SK-N-SH (cell line): ENCODE results near the gene ZNF700.
"Not testable (repeated sequence)": the region's sequence is repeated elsewhere in the genome, so short reads cannot be mapped to it uniquely, and the experiment has no call there.

Experiments used
- CHD2 ChIP-seq: fragments of 150-350 bp; IDR thresholded peaks from 2 replicates; pipeline ENCODE4 v1.6.1; 2018; ENCODE audit warnings: low read length; ENCODE audit not compliant: partially characterized antibody
- EP300 ChIP-seq, 2 experiments: IDR thresholded peaks; 2 replicates each; pipeline versions ENCODE4 v1.4.0 to v1.6.1; 2012; ENCODE audit warnings: borderline replicate concordance in 1 of 2, low read depth in 1 of 2, low read length in 1 of 2
- GATA2 ChIP-seq: sonication (generic); formaldehyde crosslinking; IDR thresholded peaks from 2 replicates; pipeline ENCODE4 v1.5.0; 2020; ENCODE audit warnings: mild to moderate bottlenecking, missing genetic modification reagents
- NFIC ChIP-seq: IDR thresholded peaks from 2 replicates; pipeline ENCODE4 v1.4.0; 2012; ENCODE audit warnings: borderline replicate concordance
- RAD21 ChIP-seq: IDR thresholded peaks from 2 replicates; pipeline ENCODE4 v1.6.1; 2012; ENCODE audit warnings: mild to moderate bottlenecking, low read length
- SIN3A ChIP-seq: IDR thresholded peaks from 2 replicates; pipeline ENCODE4 v1.6.1; 2012; ENCODE audit warnings: low read depth, mild to moderate bottlenecking, low read length, moderate library complexity, borderline replicate concordance
- SMC3 ChIP-seq: IDR thresholded peaks from 2 replicates; pipeline ENCODE4 v1.6.1; 2012; ENCODE audit warnings: low read depth, low read length, improper control_type of control experiment
- TEAD4 ChIP-seq: IDR thresholded peaks from 2 replicates; pipeline ENCODE4 v1.4.0; 2012; ENCODE audit warnings: mild to moderate bottlenecking, borderline replicate concordance; ENCODE audit not compliant: insufficient read depth
- TF ChIP-seq, protein P1 (sequence below): fragments of 150-350 bp; IDR thresholded peaks from 2 replicates; pipeline ENCODE4 v1.6.1; 2016; ENCODE audit warnings: mild to moderate bottlenecking, low read depth, low read length
- TF ChIP-seq, protein P2 (sequence below): fragments of 200-600 bp; sonication (generic); IDR thresholded peaks from 2 replicates; pipeline ENCODE4 v1.6.1; 2017; ENCODE audit warnings: antibody characterized with exemption, mild to moderate bottlenecking, moderate library complexity
- TF ChIP-seq, protein P3 (sequence below): IDR thresholded peaks from 2 replicates; pipeline ENCODE4 v1.4.0; 2012; ENCODE audit warnings: low read depth

DNA sequence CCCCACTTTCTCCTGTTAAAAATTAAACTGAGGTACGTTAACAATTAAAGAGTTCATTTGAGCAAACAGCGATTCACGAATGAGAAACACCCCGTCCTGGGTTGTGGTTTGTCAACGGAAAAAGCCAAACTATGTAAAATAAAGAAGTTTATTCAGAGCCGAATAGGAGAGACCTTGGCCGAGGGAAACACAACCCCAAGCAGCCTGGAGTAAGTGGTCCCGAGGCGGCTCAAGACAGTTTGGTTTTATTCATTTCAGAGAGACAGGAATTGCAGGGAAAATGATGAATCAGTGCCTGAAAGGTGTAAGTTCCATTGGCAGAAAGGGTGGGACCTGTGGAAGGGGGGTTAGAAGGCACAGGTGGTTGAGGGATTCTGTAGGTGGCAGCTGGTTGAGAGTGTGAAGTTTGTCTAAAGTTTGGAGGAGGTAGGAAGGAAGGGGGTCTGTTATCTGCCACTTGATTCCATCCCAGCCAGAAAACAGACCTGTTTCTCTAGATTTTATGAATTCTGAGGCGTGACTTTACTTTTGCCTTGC lies 812 bp downstream of the ZNF700 start:
- TF ChIP-seq, protein P1, sequence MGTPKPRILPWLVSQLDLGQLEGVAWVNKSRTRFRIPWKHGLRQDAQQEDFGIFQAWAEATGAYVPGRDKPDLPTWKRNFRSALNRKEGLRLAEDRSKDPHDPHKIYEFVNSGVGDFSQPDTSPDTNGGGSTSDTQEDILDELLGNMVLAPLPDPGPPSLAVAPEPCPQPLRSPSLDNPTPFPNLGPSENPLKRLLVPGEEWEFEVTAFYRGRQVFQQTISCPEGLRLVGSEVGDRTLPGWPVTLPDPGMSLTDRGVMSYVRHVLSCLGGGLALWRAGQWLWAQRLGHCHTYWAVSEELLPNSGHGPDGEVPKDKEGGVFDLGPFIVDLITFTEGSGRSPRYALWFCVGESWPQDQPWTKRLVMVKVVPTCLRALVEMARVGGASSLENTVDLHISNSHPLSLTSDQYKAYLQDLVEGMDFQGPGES, result not testable (repeated sequence)
- not testable (repeated sequence) for TF ChIP-seq CHD2; EP300 (IDR thresholded peaks at IDR 0.05; ENCODE audit: borderline replicate concordance in 1 of 2, low read depth in 1 of 2, low read length in 1 of 2); RAD21; GATA2 (CRISPR knock-in tag); TEAD4; SIN3A; NFIC; SMC3
- TF ChIP-seq, protein P2, sequence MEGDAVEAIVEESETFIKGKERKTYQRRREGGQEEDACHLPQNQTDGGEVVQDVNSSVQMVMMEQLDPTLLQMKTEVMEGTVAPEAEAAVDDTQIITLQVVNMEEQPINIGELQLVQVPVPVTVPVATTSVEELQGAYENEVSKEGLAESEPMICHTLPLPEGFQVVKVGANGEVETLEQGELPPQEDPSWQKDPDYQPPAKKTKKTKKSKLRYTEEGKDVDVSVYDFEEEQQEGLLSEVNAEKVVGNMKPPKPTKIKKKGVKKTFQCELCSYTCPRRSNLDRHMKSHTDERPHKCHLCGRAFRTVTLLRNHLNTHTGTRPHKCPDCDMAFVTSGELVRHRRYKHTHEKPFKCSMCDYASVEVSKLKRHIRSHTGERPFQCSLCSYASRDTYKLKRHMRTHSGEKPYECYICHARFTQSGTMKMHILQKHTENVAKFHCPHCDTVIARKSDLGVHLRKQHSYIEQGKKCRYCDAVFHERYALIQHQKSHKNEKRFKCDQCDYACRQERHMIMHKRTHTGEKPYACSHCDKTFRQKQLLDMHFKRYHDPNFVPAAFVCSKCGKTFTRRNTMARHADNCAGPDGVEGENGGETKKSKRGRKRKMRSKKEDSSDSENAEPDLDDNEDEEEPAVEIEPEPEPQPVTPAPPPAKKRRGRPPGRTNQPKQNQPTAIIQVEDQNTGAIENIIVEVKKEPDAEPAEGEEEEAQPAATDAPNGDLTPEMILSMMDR, result not testable (repeated sequence)
- TF ChIP-seq, protein P3, sequence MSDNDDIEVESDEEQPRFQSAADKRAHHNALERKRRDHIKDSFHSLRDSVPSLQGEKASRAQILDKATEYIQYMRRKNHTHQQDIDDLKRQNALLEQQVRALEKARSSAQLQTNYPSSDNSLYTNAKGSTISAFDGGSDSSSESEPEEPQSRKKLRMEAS, result not testable (repeated sequence)
